GM12878 (cell line): Measurements from ENCODE around the gene MEF2D. TPM values are rescaled to one million over a fixed set of nuclear protein-coding genes. Genes with fewer than 3 reads are reported as not detected.

Experiments
- ATAC-seq: fragments of 200-7000 bp; cut with Tn5 transposase; 3 replicates; pipeline ENCODE4 v1.9.1; 2020; ENCODE audit warnings: mild to moderate bottlenecking, moderate library complexity
- BruUV-seq: library from RNA; stranded (reverse); fragments of 400-500 nt; replicated peaks from 2 replicates; lab custom pipeline; 2021; lab: Mats Ljungman, UMichigan
- CTCF ChIA-PET: fragments of 300-600 bp; sonication (Branson Sonifier 250); formaldehyde crosslinking; extraction: SDS; loops from one replicate; lab custom pipeline; 2021; ENCODE audit warnings: inconsistent platforms; lab: Yijun Ruan, JAX
- POLR2A ChIA-PET: fragments of 350-600 bp; formaldehyde crosslinking; extraction: SDS; loops from one replicate; lab custom pipeline; 2021; ENCODE audit warnings: inconsistent platforms; lab: Charles Lee
- RAD21 ChIA-PET: fragments of 300-600 bp; sonication (Branson Sonifier 250); formaldehyde crosslinking; loops from one replicate; lab custom pipeline; 2023; ENCODE audit warnings: antibody characterized with exemption; ENCODE audit not compliant: unreplicated experiment; lab: Charles Lee
- SMC1A ChIA-PET: fragments of 300-600 bp; sonication (Branson Sonifier 250); formaldehyde crosslinking; loops from one replicate; lab custom pipeline; 2023; ENCODE audit not compliant: unreplicated experiment, uncharacterized antibody; lab: Charles Lee
- DNase-seq: peaks from one replicate; pipeline ENCODE4 v3.0.0-alpha.2; 2011; ENCODE audit warnings: low read depth, low spot score
- FAIRE-seq: peaks from 3 replicates; lab custom pipeline; 2011; peaks lifted over from hg19 to GRCh38; lab: Jason Lieb, UNC
- H2AFZ ChIP-seq: 2 replicates; pipeline ENCODE4 v1.6.0; 2011; ENCODE audit warnings: low read depth, low read length, control low read depth; ENCODE audit not compliant: control insufficient read depth
- H3K27ac ChIP-seq: 2 replicates; pipeline ENCODE4 v1.5.1; 2011; ENCODE audit warnings: control low read depth; ENCODE audit not compliant: control insufficient read depth, insufficient read depth
- H3K27me3 ChIP-seq, 2 experiments: replicated peaks in 1 of 2; 2 replicates each; pipeline versions ENCODE4 v1.6.0 to v1.6.1; 2011; ENCODE audit warnings: low read length in 1 of 2; ENCODE audit not compliant: control insufficient read depth in 2 of 2, insufficient read depth in 2 of 2
- H3K36me3 ChIP-seq, 2 experiments: 2 replicates each; pipeline ENCODE4 v1.5.1; 2011; ENCODE audit warnings: low read length in 1 of 2; ENCODE audit not compliant: control insufficient read depth in 2 of 2, insufficient read depth in 2 of 2
- H3K4me1 ChIP-seq: 2 replicates; pipeline ENCODE4 v1.6.1; 2011; ENCODE audit warnings: mild to moderate bottlenecking, low read length, moderate library complexity, mixed read lengths; ENCODE audit not compliant: control insufficient read depth, insufficient read depth
- H3K4me2 ChIP-seq: 2 replicates; pipeline ENCODE4 v1.6.0; 2011; ENCODE audit warnings: control low read depth; ENCODE audit not compliant: control insufficient read depth, insufficient read depth
- H3K4me3 ChIP-seq: fragments of 200-600 bp; sonication (generic); 2 replicates; pipeline ENCODE4 v1.5.1; 2016
- H3K79me2 ChIP-seq: 2 replicates; pipeline ENCODE4 v1.6.0; 2011; ENCODE audit warnings: low read length; ENCODE audit not compliant: control insufficient read depth, insufficient read depth
- H3K9ac ChIP-seq: 2 replicates; pipeline ENCODE4 v1.8.0; 2011; ENCODE audit warnings: low read length, control low read depth, mixed read lengths; ENCODE audit not compliant: control insufficient read depth, insufficient read depth
- H3K9me3 ChIP-seq: replicated peaks from 3 replicates; pipeline ENCODE4 v1.5.1; 2011; ENCODE audit warnings: mild to moderate bottlenecking, low read length; ENCODE audit not compliant: control insufficient read depth, insufficient read depth
- H4K20me1 ChIP-seq: 2 replicates; pipeline ENCODE4 v1.6.0; 2011; ENCODE audit not compliant: control insufficient read depth, insufficient read depth
- EZH2 ChIP-seq: IDR thresholded peaks from 2 replicates; pipeline ENCODE4 v1.6.1; 2012; ENCODE audit warnings: low read depth, mild to moderate bottlenecking, control low read depth, inconsistent platforms, low read length, borderline replicate concordance; ENCODE audit not compliant: control insufficient read depth
- ZBTB33 ChIP-seq: fragments of 450-650 bp; IDR thresholded peaks from 2 replicates; pipeline ENCODE4 v1.6.1; 2017; ENCODE audit warnings: mild to moderate bottlenecking
- WGBS: methylation state at CpG from one replicate; pipeline ENCODE4 v1.1.6; 2016; ENCODE audit warnings: low lambda C conversion rate; ENCODE audit not compliant: insufficient replicate concordance, insufficient coverage; ENCODE audit errors: missing lambda C conversion rate; 5-methylcytosine and 5-hydroxymethylcytosine counted together
- in situ Hi-C: fragments of 300-500 bp; cut with MboI; formaldehyde crosslinking; loops from 9 replicates; pipeline ENCODE4 v1.14.3; 2018; ENCODE audit warnings: mixed read lengths
- intact Hi-C: fragments of 100-400 bp; cut with micrococcal nuclease; formaldehyde crosslinking; loops from one replicate; pipeline ENCODE4 v1.14.2; 2022; ENCODE audit not compliant: unreplicated experiment
- polyA plus RNA-seq, 11 experiments: library from polyadenylated mRNA; depleted of rRNA in 4 of 11; unstranded in 6 of 11; stranded (reverse) in 5 of 11; fragments of >200 nt; fragmentation: Nextera tagmentation in 4 of 11; fragmentation: Illumina TruSeq in 1 of 11; extraction: Ambion mirVana in 4 of 11; extraction: Trizol in 1 of 11; gene quantifications; 1 replicate in 1 of 11; 2 replicates in 10 of 11; pipeline versions ENCODE4 v1.2.1 to v1.2.3, GENCODE V29; 2011 to 2016; ENCODE audit warnings: inconsistent platforms in 2 of 11, missing spikeins in 2 of 11, low read depth in 1 of 11
- total RNA-seq, 4 experiments: library from RNA; depleted of rRNA in 3 of 4; stranded (reverse); fragments of >200 nt in 3 of 4; fragmentation: Illumina TruSeq in 1 of 4; extraction: Trizol in 1 of 4; gene quantifications; 2 replicates each; pipeline versions ENCODE4 v1.2.1 to v1.2.3, GENCODE V29; 2013 to 2021

The MEF2D gene
- total and polyA plus RNA-seq, 10 of the 15 experiments (the other 5 are each of a cell fraction or from before 2014, with no cell fraction given), result 0.61 to 53.0 (median 15.2) TPM

GRCh38 chr1:156421939-156422601, 78.5 kb downstream of the MEF2D start:
- no peak overlapping the region for H3K9ac ChIP-seq
- FAIRE-seq (no peak), DNase-seq (no peak)
- 29% methylated on average over 11 of the region's 12 CpGs for WGBS
- peaks cover 6 to 16% of the 10 kb centered on the region in 2 experiments for H3K27me3 ChIP-seq
- POLR2A ChIA-PET, result no interaction called here
- peaks cover 8% of the 10 kb centered on the region for H3K4me1 ChIP-seq
- no peak for TF ChIP-seq ZBTB33
- TF ChIP-seq EZH2, result peak; percentile 99; the same call in 1 of the 2 replicates
- TF ChIP-seq, all 136 proteins: peak for 1
- Histone ChIP-seq H3K4me2 (peak overlapping the region; percentile 77), H3K79me2 (no peaks in the 10 kb centered on the region), H3K36me3 (no peaks in the 10 kb centered on the region), H3K4me3 (peak overlapping the region; percentile 45; the same call in 1 of the 2 replicates), H3K9me3 (no peaks in the 10 kb centered on the region), H2AFZ (peak overlapping the region; percentile 45), H4K20me1 (no peaks in the 10 kb centered on the region), H3K27ac (no peak overlapping the region)
- no TSS peak for BruUV-seq
- SMC1A ChIA-PET, result interaction anchor here (0.5 to 2.9 kb wide), 2 partner anchors 36 to 71 kb away, joined by 3 to 10 read pairs; no protein-coding TSS in a partner anchor
- RAD21 ChIA-PET, result interaction anchor here (0.9 to 1.0 kb wide), 3 partner anchors 24 to 37 kb away, joined by 3 to 4 read pairs (median 3); no protein-coding TSS in a partner anchor
- in situ Hi-C loops, result no loop called here
- CTCF ChIA-PET, result interaction anchor here (0.8 to 3.5 kb wide), 5 partner anchors 24 to 190 kb away, joined by 3 to 18 read pairs (median 4); no protein-coding TSS in a partner anchor
- ATAC-seq, result no peak
- intact Hi-C loops, result loop anchor here (2.0 kb wide), 1 partner anchor 23 kb away; no protein-coding TSS in a partner anchor
